ENCODE measurements around the gene RMC1. TPM values are rescaled to one million over a fixed set of nuclear protein-coding genes. Genes with fewer than 3 reads are reported as not detected.

The RMC1 gene
- 30.2 TPM for polyA plus RNA-seq (2012; ENCODE audit: insufficient read length, low read depth)

- TF ChIP-seq FOXP2 (optimal IDR thresholded peaks at IDR 0.05; ENCODE audit: borderline replicate concordance, extremely low read depth, extremely low read length, insufficient read depth) = peak; percentile 88
- peak; percentile 85 for TF ChIP-seq POLR2AphosphoS5 (IDR thresholded peaks at IDR 0.05; ENCODE audit: low read depth, low read length)
- TF ChIP-seq, protein P1, sequence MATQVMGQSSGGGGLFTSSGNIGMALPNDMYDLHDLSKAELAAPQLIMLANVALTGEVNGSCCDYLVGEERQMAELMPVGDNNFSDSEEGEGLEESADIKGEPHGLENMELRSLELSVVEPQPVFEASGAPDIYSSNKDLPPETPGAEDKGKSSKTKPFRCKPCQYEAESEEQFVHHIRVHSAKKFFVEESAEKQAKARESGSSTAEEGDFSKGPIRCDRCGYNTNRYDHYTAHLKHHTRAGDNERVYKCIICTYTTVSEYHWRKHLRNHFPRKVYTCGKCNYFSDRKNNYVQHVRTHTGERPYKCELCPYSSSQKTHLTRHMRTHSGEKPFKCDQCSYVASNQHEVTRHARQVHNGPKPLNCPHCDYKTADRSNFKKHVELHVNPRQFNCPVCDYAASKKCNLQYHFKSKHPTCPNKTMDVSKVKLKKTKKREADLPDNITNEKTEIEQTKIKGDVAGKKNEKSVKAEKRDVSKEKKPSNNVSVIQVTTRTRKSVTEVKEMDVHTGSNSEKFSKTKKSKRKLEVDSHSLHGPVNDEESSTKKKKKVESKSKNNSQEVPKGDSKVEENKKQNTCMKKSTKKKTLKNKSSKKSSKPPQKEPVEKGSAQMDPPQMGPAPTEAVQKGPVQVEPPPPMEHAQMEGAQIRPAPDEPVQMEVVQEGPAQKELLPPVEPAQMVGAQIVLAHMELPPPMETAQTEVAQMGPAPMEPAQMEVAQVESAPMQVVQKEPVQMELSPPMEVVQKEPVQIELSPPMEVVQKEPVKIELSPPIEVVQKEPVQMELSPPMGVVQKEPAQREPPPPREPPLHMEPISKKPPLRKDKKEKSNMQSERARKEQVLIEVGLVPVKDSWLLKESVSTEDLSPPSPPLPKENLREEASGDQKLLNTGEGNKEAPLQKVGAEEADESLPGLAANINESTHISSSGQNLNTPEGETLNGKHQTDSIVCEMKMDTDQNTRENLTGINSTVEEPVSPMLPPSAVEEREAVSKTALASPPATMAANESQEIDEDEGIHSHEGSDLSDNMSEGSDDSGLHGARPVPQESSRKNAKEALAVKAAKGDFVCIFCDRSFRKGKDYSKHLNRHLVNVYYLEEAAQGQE (IDR thresholded peaks at IDR 0.05; ENCODE audit: insufficient read depth in 1 of 2, low read depth in 2 of 2, low read length in 2 of 2) = peak; percentile 0 to 10; a peak in 1 of 4 replicates
- TF ChIP-seq TAF1 (IDR thresholded peaks at IDR 0.05; ENCODE audit: borderline replicate concordance, insufficient read depth, low read length) = peak; percentile 36; the same call in 1 of the 2 replicates
- no peak; the same call in 1 of the 2 replicates for TF ChIP-seq SIN3A (IDR thresholded peaks at IDR 0.05; ENCODE audit: borderline replicate concordance, insufficient read depth, low read length)
Measured at GRCh38 chr18:23503038-23503962, at the start of gene RMC1. Gene RMC1 (plus strand): TSS chr18:23503511. CDS start chr18:23503619, 108 bp downstream.

DNA sequence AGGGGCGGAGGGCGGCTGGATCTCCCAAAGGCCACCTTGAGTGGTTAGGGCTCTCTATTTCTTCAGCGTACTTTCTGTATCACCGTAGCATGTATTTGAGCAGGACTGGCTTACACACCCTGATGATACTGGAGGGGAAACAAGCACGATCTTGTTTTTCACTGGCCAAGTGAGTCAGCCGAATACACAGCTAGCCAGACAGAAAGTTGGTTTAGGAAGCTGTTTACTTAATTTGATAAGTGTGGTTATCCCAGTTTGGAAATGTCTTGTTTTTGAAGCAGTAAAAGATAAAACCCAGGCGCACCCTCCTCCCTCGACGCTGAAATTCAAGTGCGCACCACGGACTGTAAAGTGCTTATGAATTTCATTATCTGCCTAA is 49.6 kb upstream of the RMC1 start:
- no peak for TF ChIP-seq FOXP2 (optimal IDR thresholded peaks at IDR 0.05; ENCODE audit: borderline replicate concordance, extremely low read depth, extremely low read length, insufficient read depth)
- TF ChIP-seq SIN3A (IDR thresholded peaks at IDR 0.05; ENCODE audit: borderline replicate concordance, insufficient read depth, low read length) = no peak

DNA sequence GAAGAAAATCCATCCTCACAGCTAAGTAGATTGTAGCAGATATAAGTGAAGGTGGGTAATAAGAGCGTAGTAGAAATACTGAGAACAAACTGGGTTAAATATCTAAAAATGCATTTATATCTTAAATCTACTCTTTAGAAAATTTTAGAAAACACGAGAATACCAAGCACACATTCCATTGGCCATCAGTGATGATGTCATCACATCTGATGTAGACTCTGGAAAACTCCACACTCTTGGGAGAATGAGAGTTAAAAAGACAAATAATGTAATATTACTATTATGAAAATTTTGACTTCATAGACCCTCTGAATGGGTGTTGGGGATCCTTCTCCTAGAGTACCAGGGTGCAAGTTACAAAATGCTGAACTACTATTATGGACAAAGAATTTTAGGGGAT is 46.5 kb upstream of the RMC1 start:
- TF ChIP-seq SIN3A (IDR thresholded peaks at IDR 0.05; ENCODE audit: borderline replicate concordance, insufficient read depth, low read length) = no peak

GRCh38 chr18:23458830-23459529 is 44.3 kb upstream of the RMC1 start:
- no peak for TF ChIP-seq TAF1 (IDR thresholded peaks at IDR 0.05; ENCODE audit: borderline replicate concordance, insufficient read depth, low read length)
- no peak for TF ChIP-seq FOXP2 (optimal IDR thresholded peaks at IDR 0.05; ENCODE audit: borderline replicate concordance, extremely low read depth, extremely low read length, insufficient read depth)
- TF ChIP-seq, protein P1 (IDR thresholded peaks at IDR 0.05; ENCODE audit: insufficient read depth in 1 of 2, low read depth in 2 of 2, low read length in 2 of 2) = no peak
- no peak for TF ChIP-seq SIN3A (IDR thresholded peaks at IDR 0.05; ENCODE audit: borderline replicate concordance, insufficient read depth, low read length)
- no peak for TF ChIP-seq POLR2AphosphoS5 (IDR thresholded peaks at IDR 0.05; ENCODE audit: low read depth, low read length)

DNA sequence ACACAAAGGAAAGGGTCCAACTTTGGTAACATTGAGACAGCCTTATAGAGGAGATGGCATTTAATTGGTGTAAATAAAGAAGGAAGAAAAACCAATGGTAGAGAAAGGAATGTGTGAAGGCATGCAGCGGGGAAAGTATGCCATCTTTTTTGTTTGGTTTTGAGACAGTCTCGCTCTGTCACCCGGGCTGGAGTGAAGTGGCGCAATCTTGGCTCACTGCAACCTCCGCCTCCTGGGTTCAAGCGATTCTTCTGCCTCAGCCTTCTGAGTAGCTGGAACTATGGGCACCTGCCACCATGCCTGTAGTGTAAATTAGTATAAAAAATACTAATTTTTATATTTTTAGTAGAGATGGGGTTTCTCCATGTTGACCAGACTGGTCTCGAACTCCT is 43.8 kb upstream of the RMC1 start:
- TF ChIP-seq SIN3A (IDR thresholded peaks at IDR 0.05; ENCODE audit: borderline replicate concordance, insufficient read depth, low read length) (no peak), POLR2AphosphoS5 (IDR thresholded peaks at IDR 0.05; ENCODE audit: low read depth, low read length) (no peak), TAF1 (IDR thresholded peaks at IDR 0.05; ENCODE audit: borderline replicate concordance, insufficient read depth, low read length) (no peak), FOXP2 (optimal IDR thresholded peaks at IDR 0.05; ENCODE audit: borderline replicate concordance, extremely low read depth, extremely low read length, insufficient read depth) (no peak)
- TF ChIP-seq, protein P1 (IDR thresholded peaks at IDR 0.05; ENCODE audit: insufficient read depth in 1 of 2, low read depth in 2 of 2, low read length in 2 of 2) = no peak
